Stomach (tissue), 4 donors: Measurements from ENCODE around the gene SIGLEC11.

ENCODE experiments used
- CTCF ChIP-seq, 7 experiments: fragments of 450-650 bp in 4 of 7; fragments of 200-600 bp in 3 of 7; sonication (generic) in 3 of 7; IDR thresholded peaks; one replicate each; pipeline ENCODE4 v1.5.1; 2016 to 2019; ENCODE audit warnings: antibody characterized with exemption in 7 of 7, control low read depth in 2 of 7, mild to moderate bottlenecking in 1 of 7
- POLR2A ChIP-seq, 4 donors: fragments of 450-650 bp; IDR thresholded peaks; one replicate each; pipeline ENCODE4 v1.6.1; 2016; ENCODE audit warnings: antibody characterized with exemption in 4 of 4, control low read depth in 2 of 4, mild to moderate bottlenecking in 1 of 4, moderate library complexity in 1 of 4
- POLR2AphosphoS5 ChIP-seq, 3 donors: sonication (generic); formaldehyde crosslinking; IDR thresholded peaks; one replicate each; pipeline ENCODE4 v1.6.1; 2016; ENCODE audit warnings: antibody characterized with exemption in 3 of 3

DNA sequence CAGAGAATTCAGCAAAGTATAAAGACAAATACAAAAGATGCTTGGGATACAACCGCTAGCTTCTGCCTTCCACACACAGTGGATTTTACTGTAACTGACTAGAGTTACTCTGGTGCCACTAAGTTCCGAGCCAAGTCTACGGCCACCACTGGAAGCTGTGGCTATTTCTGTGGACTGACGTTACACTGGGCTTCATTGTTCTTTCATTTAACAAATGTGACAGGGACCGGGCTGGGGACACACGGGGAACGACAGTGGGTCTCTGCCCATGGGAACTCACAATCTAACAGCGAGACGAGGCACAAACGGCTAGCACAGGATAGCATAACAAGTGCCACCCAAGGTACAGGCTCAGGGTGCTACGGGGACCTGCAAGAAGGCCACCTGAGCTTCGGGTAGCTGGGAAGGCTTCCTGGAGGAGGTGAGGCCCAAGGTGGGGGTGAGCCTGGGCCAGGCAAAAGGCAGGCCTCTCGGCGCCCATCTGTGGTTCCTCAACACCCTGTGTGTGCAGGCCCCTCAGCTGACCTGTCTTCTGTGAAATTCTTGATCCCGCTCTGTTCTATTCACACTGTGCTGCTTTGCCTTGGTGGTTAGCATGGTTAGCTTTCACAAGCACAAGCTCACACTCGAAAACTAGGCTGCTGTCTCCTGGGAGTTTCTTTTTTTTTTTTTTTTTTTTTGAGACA lies 54.0 kb downstream of the SIGLEC11 start:
- TF ChIP-seq POLR2A (IDR thresholded peaks at IDR 0.05): no peak
- no peak for TF ChIP-seq CTCF (IDR thresholded peaks at IDR 0.05)
- no peak for TF ChIP-seq POLR2AphosphoS5 (IDR thresholded peaks at IDR 0.05)
